HG03280 (cell line): ENCODE measurements around the gene MYO7A.

Experiments used
- ATAC-seq: cut with Tn5 transposase; IDR thresholded peaks from one replicate; pipeline ENCODE4 v1.9.1; 2021; ENCODE audit warnings: mild to moderate bottlenecking, moderate library complexity; ENCODE audit not compliant: unreplicated experiment

MYO7A gene

DNA sequence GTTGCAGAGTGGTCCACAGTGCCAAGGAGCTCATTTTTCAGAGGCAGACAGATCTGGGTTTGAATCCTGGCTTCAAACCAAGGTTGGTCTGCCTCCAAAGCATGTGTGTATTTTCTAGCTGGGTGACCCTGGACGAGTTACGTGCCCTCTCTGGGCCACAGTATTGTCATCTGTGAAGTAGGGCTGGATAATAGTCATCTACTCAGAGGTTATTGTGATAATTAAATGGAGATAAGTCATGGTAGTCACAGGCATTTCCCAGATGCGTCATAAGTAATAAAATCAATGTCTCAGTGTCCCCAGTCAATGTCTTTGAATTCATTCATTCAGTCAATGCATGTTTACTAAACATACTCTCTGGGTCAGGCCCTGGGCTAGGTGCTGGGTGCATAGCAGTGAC is 16.8 kb upstream of the MYO7A start:
- ATAC-seq = no peak

DNA sequence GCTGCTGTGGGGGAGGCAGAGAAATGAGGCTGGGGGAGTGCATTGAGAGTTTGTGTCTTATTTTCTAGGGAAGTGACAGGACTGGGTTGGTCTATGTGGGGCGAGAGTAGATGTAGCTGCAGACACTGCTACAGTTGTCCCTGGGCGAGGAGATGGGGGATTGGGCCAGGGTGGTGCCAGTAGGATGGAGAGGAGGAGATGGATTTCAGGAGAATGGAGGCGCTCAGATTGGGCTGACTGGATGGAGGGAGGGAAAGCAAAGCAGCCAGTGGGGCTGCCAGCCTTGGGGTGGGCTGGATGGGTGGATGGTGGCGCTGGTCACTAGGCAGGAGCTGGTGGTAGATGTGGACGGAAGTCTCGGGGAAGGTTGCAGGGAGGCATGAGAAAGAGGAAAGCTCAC is 16.1 kb upstream of the MYO7A start:
- ATAC-seq = no peak

DNA sequence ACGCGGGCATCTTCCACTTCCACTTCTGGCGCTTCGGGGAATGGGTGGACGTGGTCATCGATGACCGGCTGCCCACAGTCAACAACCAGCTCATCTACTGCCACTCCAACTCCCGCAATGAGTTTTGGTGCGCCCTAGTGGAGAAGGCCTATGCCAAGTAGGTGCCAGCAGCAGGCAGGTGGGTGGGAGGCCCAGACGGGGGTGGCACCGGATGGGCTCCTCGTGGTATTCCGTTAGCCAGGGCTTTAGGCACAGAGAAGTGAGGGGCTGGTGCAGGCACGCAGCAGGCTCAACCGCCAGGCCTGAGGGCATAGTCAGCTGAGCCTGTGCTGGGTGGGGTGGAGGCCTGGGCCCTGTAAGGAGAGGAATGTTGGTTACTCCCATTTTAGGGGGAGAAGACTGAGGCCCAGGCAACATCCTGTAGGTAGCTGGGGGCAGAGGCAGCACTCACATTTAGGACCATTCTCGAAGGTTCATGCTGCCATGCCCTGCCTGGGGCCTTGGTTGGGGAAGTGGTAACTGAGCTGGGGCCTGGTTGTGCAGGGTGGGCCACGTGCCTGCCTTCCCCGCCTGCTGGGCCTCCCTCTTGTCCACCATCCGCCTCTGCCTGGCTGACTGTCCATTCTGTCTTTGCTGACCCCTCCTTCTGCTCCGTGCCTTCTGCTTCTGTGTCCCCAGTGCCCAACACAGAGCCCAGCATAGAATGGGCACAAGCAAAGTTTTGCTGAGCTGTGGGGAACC is 15.2 kb upstream of the MYO7A start:
- no peak for ATAC-seq

DNA sequence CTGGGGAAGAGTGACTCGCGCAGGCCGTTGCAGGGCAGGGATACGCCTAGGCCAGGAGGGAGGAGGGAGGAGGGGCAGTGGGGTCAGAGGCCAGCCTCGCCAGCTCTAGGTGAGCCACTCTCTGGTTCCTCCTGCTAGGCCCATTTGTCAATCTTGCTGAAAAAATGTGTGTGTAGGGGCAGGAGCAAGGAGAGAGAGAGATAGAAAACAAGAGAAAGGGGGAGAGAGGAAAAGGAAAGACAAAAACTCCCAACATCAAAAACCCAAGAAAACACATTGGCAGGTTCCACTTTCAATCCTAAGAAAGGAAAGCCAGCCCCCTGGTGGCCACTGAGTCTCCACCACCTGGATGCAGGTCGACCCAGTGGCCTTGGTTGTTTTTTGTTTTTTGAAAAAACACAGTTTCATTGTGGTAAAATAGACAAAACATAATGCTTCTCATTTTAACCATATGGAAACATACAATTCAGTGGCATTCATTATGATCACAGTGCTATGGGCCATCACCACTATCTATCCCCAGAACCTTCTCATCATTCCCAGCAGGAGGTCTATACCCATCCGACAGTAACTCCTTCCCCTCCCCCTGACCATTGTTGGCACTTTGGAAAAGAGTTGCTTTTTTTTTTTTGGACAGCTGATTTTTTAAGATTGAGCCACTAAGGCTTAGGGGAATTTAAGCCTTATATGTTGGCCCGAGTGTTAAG is 14.5 kb upstream of the MYO7A start:
- ATAC-seq = no peak

DNA sequence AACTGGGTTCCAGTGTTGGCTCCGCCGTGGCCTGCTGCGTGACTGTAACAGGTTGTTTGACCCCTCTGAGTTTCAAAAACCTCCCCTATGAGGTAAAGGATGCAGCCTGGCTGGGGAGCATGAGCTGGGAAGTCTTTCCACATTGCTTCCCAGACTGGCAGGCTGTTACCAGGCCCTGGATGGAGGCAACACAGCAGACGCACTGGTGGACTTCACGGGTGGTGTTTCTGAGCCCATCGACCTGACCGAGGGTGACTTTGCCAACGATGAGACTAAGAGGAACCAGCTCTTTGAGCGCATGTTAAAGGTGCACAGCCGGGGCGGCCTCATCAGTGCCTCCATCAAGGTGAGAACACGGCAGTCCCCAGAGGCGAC is 14.0 kb upstream of the MYO7A start:
- no peak for ATAC-seq

DNA sequence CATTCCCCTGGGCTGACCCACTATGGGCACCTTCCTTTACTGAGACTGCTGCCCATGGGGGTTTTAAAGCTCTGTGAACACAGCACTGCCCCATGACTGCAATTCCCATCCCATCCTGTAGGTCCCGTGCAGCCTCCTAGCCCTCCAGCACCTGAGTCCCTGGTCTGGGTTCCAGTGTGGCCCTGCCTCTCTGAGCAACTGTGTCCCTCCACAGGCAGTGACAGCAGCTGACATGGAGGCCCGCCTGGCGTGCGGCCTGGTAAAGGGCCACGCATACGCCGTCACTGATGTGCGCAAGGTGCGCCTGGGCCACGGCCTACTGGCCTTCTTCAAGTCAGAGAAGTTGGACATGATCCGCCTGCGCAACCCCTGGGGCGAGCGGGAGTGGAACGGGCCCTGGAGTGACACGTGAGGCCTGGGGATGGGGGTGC is 12.8 kb upstream of the MYO7A start:
- no peak for ATAC-seq

DNA sequence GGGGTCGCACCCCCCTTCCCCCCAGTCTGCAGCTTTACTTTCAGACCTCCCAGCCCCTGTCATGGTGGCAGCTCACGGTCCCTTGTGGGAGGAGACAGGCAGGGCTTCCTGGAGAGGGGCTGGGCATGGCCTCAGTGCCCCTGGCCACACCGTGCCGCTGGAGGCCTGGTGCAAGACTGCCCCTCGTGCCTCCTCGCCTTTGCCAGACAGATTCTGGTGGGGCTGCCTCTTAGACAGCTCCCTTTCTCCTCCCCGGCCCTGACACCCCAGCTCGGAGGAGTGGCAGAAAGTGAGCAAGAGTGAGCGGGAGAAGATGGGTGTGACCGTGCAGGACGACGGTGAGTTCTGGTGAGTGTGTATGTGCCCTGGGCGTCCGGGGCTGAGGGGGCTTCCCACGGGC is 12.1 kb upstream of the MYO7A start:
- no peak for ATAC-seq

DNA sequence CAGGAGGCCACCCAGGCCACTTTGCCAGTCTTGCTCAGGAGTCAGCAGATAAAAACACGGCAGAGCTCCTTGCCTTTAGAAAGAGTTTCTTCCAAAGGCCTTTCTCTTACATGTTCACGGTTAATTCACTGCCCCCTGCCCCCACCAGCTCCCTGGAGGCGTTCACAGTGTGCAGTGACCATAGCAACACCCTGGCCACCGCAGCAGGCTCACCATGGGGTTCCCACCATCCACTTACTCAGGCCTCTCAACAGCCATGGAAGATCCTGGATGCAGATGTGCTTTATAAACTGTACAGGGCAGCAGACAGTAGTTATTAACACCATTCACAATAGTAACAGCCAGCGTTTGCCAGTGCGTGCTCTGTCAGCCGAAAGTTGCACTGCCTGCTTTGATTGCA is 10.6 kb upstream of the MYO7A start:
- ATAC-seq = no peak

DNA sequence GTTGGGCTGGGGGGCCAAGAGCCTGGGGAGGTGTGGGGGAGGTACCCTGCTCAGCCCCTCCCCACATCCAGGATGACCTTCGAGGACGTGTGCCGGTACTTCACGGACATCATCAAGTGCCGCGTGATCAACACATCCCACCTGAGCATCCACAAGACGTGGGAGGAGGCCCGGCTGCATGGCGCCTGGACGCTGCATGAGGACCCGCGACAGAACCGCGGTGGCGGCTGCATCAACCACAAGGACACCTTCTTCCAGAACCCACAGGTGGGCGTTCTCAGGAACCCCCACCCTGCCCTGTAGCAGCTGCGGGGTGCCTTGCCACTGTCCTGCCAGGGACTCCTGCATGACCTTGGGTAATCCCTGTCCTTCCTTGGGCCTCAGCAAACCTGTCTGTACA is 10.0 kb upstream of the MYO7A start:
- no peak for ATAC-seq

DNA sequence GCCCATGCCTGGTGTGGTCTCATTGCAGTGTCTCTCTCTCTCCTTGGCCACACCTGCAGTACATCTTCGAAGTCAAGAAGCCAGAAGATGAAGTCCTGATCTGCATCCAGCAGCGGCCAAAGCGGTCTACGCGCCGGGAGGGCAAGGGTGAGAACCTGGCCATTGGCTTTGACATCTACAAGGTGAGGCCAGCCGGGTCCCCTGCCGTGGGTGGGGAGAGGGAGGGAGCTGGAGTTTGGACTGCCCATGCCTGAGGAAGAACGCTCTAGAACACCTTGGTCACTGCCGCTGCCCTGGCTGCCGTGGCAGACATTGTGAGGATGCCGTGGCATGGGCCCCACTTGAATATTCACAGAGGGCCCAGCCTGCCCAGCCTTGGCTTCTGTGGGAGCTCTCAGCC is 9.1 kb upstream of the MYO7A start:
- no peak for ATAC-seq

DNA sequence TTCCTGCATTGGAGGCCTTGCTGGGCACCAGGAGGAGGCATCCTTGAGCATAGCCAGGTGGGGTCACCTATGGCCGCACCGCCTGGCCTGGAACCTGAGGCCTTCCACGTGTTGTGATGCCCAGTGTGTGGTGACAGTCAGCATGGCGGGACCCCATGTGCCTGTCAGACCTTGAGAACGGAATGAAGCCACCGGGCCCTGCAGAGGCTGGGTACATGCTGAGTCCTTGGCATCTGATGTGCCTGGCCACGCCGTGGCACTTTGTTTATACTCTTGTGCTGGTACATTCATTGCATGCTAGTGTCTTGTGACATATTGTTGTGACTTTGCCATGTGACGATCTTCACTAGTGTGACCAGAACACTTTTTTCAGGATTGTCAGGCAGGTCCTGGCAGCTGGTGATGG is 8.5 kb upstream of the MYO7A start:
- no peak for ATAC-seq

DNA sequence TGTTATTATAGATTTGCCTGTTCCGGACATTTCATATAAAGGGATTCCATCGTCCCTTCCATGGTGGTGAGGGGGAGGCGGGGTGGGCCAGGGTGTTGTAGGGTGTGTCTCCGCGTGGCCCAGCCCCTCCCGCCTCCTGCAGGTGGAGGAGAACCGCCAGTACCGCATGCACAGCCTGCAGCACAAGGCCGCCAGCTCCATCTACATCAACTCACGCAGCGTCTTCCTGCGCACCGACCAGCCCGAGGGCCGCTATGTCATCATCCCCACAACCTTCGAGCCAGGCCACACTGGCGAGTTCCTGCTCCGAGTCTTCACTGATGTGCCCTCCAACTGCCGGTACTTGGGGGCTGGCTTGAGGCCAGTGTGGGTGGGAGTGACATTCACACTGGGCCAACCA is 7.5 kb upstream of the MYO7A start:
- ATAC-seq = no peak

DNA sequence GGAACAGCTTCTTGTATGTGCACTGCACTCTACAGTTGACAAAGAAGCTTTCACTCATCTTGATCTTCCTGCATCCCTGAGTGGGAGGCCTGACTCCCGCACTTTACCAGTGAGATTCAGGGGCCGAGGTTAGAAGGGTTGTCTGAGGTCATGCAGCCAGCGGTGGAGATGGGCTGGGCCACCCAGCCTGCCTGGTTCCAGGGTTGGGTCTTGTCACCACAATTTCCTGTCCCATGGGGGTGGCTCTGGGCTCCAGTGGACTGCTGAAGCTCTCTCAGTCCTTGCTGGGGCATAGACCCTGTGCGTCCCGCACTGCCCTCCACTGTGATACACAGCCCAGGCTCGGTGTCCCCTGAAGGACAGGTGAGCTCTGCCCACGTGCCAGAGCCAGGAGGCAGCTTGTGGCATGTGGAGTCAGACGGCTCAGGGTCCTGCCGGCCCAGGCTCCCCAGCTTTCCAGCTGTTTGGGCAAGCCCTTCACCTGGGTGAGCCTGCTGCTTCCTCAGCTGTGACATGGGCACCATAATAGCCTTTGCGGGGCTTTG is 6.9 kb upstream of the MYO7A start:
- ATAC-seq = no peak

DNA sequence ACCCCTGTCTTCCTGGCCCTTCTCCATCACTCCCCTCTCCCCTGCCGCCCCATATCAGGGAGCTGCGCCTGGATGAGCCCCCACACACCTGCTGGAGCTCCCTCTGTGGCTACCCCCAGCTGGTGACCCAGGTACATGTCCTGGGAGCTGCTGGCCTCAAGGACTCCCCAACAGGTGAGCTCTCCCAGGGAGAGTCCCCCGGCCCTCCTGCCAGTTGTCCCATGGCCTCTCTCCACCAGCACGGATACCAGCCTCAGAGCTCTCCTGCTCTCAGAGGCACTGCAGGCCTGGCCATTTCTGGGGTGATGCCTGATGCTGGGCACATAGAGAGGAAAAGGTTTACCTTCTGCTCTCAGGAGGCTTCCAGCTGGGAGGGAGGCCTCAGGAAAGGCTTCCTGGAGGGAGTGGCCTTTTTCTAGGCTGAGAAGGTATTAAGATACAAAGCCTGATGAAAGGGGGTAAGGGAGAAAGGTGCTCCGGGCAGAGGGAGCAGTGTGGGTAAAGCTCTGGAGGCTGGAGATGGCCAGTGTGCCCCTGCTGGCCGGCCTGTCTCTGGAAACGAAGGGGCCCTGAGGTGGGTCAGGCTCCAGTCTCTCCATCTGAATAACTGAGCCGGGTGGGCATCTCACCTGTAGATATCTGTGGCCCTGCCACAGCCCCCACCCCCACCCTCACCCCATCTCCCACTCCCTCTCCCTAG is 6.0 kb upstream of the MYO7A start:
- no peak for ATAC-seq

DNA sequence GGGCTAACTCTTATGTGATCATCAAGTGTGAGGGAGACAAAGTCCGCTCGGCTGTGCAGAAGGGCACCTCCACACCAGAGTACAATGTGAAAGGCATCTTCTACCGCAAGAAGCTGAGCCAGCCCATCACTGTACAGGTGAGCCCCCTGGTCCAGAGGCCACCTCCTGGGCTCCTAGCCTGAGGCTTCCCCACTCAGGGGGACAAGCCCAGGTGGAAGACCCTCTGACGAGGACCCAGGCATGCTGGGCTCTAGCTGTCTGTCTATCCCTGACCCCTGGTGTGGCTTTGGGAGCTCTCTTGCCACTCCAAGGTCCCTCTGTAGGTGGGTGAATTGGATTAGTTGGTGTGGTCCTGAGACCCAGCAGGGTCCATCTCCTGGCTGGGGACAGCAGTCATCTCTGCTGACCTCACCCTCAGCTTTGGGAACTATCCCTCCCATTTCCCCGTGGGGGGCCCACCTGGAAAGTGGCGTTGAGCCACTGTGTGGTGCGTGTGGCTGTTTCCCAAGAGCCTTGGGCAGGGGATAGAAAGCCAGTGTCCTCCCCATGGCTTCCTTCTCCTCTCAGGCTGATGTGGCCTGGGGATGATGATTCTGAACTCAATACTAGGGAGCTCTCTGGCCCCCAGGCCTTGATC is 5.4 kb upstream of the MYO7A start:
- ATAC-seq = no peak

DNA sequence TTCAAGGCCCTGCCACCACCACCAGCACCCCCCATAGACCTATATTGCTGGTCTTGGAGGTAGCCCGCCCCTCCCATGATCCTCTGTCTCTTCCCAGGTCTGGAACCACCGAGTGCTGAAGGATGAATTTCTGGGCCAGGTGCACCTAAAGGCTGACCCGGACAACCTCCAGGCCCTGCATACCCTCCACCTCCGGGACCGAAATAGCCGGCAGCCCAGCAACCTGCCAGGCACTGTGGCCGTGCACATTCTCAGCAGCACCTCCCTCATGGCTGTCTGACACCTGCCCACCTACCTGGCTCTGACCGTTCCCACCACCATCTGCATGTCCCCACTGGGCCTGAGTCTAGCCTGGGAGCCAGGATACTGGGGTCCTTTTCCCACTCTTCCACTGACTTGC is 4.5 kb upstream of the MYO7A start:
- no peak for ATAC-seq

DNA sequence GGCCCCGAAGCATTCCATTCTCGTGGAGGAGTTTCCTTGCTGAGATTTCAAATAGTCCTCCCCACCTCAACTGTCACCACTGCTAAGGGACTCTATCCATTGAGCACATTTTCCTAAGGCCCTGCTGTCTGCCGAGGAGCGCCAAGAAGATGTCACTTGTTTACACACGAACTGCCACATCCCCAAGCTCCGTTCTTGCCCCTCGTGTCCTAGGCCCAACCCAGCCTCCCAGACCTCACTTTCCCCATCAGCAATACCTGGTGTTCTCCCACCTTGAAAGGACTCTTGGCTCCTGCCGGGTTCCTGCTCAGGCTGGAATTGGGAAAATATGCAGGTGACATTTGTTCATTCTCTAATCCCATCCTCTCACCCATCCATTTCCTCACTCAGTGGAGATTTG is 4.0 kb upstream of the MYO7A start:
- ATAC-seq = no peak

DNA sequence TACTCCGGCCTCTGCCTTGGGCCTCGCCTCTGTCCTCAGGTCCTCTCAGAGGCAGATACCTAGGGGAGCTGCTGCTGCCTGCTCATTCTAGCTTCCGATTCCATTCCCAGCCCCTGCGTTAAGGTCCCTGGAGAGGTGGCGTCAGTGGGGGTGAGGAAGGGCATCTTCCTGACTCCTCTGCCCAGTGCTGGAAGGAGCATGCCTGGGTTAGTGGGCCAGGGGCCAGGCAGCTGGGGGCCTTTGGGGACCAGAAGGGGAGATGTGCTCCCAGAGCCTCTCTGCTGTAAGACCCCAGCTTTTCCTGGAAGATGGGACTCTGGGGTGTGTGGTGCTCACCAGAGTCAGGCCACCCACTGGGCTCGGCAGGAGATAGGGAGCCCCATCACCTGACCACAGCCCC is 3.6 kb upstream of the MYO7A start:
- ATAC-seq = no peak

DNA sequence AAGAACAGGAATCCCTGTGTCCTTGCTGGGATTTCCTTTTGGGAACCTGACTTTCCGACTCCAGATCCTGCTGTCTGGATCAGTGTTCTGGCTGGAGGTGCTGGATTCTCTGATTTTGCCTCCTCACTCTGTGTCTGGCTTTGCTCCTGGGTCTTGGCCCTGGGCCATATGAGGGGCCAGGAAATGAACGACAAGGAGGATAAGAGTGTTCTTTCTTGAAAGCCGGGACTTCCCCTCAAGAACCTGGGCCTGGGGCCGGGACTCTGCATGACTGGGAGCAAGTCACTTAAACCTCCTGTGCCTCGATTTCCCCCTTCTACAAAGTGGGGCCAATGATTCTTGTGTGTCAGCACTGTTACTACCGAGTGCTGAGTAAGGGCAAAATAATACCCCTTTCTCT is 2.9 kb upstream of the MYO7A start:
- no peak for ATAC-seq

DNA sequence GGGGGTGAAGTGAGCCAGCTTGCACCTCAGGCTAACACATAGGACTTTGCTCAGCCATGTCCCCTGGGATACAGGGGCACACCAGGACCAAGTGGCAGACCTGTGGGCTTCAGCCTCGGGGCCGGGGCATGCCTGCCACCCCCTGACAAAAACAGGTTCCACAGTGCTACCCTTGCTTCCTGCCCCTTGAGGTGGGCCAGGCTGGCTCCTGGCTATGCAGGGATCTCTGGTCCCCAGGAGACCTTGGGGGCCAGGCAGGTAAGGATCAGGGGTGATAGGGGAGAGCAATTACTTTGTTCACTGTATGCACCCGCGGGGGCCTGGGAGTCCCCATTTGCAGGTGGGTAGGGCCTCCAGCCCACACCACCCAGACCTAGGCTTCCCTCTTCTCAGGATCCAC is 2.4 kb upstream of the MYO7A start:
- no peak for ATAC-seq

DNA sequence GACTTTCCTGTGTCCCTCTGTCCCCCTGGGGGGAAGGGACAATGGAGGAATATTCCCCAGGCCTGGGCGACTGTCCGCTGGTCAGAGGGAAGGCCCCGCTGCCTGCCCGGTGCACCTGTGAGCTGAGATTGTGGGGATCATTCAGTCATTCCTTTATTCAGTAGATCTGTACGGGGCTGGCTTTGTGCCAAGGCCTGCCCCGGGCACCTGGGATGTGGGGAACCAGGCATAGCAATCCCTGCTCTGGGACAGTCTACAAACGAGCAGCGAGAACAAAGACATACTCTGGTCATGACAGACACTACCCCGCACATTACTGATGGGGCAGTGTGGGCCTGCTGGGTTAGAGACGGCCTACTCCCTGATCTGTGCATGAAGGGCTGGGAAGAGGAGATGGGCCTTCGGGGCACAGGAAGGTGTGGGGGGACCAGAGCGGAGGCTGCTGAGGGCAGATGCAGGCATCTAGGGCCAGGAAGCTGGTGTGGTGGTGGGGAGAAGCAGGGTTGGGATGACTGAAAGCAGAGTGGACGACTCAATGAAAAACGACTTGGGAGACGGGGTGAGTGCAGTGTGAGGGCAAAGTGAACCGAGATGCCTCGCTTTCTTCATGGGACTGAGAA is 1.8 kb upstream of the MYO7A start:
- ATAC-seq = no peak
